HepG2 (cell line): ENCODE results near the gene LDB2. TPM values are rescaled to one million over a fixed set of nuclear protein-coding genes. Genes with fewer than 3 reads are reported as not detected.
A peak's percentile ranks its signal among the peaks of the same experiment; 100 is the strongest.

ENCODE experiments used
- BHLHE40 ChIP-seq: IDR thresholded peaks from 2 replicates; pipeline ENCODE4 v1.6.1; 2011; ENCODE audit warnings: low read length, improper control_type of control experiment
- CREB1 ChIP-seq, 2 experiments: fragments of 450-650 bp in 1 of 2; IDR thresholded peaks; 2 replicates each; pipeline ENCODE4 v1.6.1; 2016 to 2017; ENCODE audit warnings: control low read depth in 1 of 2, mild to moderate bottlenecking in 1 of 2, missing compliant biosample characterization in 1 of 2, missing genetic modification characterization in 1 of 2
- IKZF5 ChIP-seq: IDR thresholded peaks from 2 replicates; pipeline ENCODE4 v1.6.1; 2018; ENCODE audit warnings: missing genetic modification reagents, mild to moderate bottlenecking, missing compliant biosample characterization
- IRF2 ChIP-seq: IDR thresholded peaks from 2 replicates; pipeline ENCODE4 v1.6.1; 2018; ENCODE audit warnings: missing genetic modification reagents, missing compliant biosample characterization
- KDM4B ChIP-seq: sonication (generic); formaldehyde crosslinking; IDR thresholded peaks from 2 replicates; pipeline ENCODE4 v1.4.0; 2020; ENCODE audit warnings: missing genetic modification reagents
- MAX ChIP-seq: IDR thresholded peaks from 2 replicates; pipeline ENCODE4 v1.6.1; 2012; ENCODE audit warnings: inconsistent platforms
- MEF2D ChIP-seq: sonication (generic); formaldehyde crosslinking; IDR thresholded peaks from 2 replicates; pipeline ENCODE4 v1.5.1; 2020; ENCODE audit warnings: mild to moderate bottlenecking, missing genetic modification reagents
- MZF1 ChIP-seq: sonication (generic); formaldehyde crosslinking; IDR thresholded peaks from 2 replicates; pipeline ENCODE4 v1.8.1; 2023; ENCODE audit warnings: mild to moderate bottlenecking, missing genetic modification reagents, borderline replicate concordance
- NCOA2 ChIP-seq: sonication (generic); formaldehyde crosslinking; IDR thresholded peaks from 2 replicates; pipeline ENCODE4 v1.8.0; 2022; ENCODE audit warnings: inconsistent platforms
- NFE2 ChIP-seq: sonication (generic); formaldehyde crosslinking; IDR thresholded peaks from 2 replicates; pipeline ENCODE4 v1.4.0; 2020; ENCODE audit warnings: missing genetic modification reagents
- NONO ChIP-seq, 2 experiments: fragments of 450-650 bp in 1 of 2; sonication (generic) in 1 of 2; formaldehyde crosslinking in 1 of 2; IDR thresholded peaks in 1 of 2; conservative IDR thresholded peaks in 1 of 2; 2 replicates each; pipeline versions ENCODE4 v1.6.1 to v1.8.0; 2017 to 2022; ENCODE audit warnings: mild to moderate bottlenecking in 1 of 2, missing genetic modification reagents in 1 of 2, moderate library complexity in 1 of 2
- RFXANK ChIP-seq: IDR thresholded peaks from 2 replicates; pipeline ENCODE4 v1.6.1; 2016
- RFXAP ChIP-seq: sonication (generic); formaldehyde crosslinking; IDR thresholded peaks from 2 replicates; pipeline ENCODE4 v1.4.0; 2020; ENCODE audit warnings: missing genetic modification reagents, borderline replicate concordance
- SRF ChIP-seq: IDR thresholded peaks from 2 replicates; pipeline ENCODE4 v1.6.1; 2011; ENCODE audit warnings: mild to moderate bottlenecking, low read depth, low read length, moderate library complexity
- TEAD3 ChIP-seq: optimal IDR thresholded peaks from 2 replicates; pipeline ENCODE3; 2016; ENCODE audit warnings: borderline replicate concordance
- ZFP36 ChIP-seq: fragments of 150-350 bp; IDR thresholded peaks from 2 replicates; pipeline ENCODE4 v1.6.1; 2018; ENCODE audit warnings: borderline replicate concordance, low read length, low read depth; ENCODE audit not compliant: partially characterized antibody
- ZNF292 ChIP-seq: sonication (generic); formaldehyde crosslinking; IDR thresholded peaks from 2 replicates; pipeline ENCODE4 v1.8.1; 2022; ENCODE audit warnings: mild to moderate bottlenecking, low read depth, missing genetic modification reagents, borderline replicate concordance
- ZNF598 ChIP-seq: sonication (generic); formaldehyde crosslinking; IDR thresholded peaks from 2 replicates; pipeline ENCODE4 v1.5.1; 2020; ENCODE audit warnings: mild to moderate bottlenecking, missing genetic modification reagents, borderline replicate concordance
- polyA plus RNA-seq, 8 experiments: library from polyadenylated mRNA; depleted of rRNA in 3 of 8; stranded (reverse) in 7 of 8; unstranded in 1 of 8; fragments of >200 nt; fragmentation: Illumina TruSeq in 4 of 8; extraction: Trizol in 4 of 8; gene quantifications; 2 replicates each; pipeline versions ENCODE4 v1.2.1 to v1.2.3, GENCODE V29; 2011 to 2016; ENCODE audit warnings: low read depth in 4 of 8, missing spikeins in 1 of 8, mixed read lengths in 1 of 8; ENCODE audit not compliant: insufficient read depth in 1 of 8
- total RNA-seq, 5 experiments: library from RNA; depleted of rRNA; stranded (reverse); fragments of >200 nt; fragmentation: Illumina TruSeq; extraction: Trizol; gene quantifications; 2 replicates each; pipeline ENCODE4 v1.2.3, GENCODE V29; 2016; ENCODE audit warnings: low read depth in 1 of 5
- TF ChIP-seq, protein P1 (sequence below): sonication (generic); formaldehyde crosslinking; IDR thresholded peaks from 2 replicates; pipeline ENCODE4 v1.4.0; 2020; ENCODE audit warnings: missing genetic modification reagents
- TF ChIP-seq, protein P2 (sequence below): sonication (generic); formaldehyde crosslinking; IDR thresholded peaks from 2 replicates; pipeline ENCODE4 v1.4.0; 2020; ENCODE audit warnings: missing genetic modification reagents
- TF ChIP-seq, protein P3 (sequence below): sonication (generic); formaldehyde crosslinking; IDR thresholded peaks from 2 replicates; pipeline ENCODE4 v1.8.0; 2022; ENCODE audit warnings: missing genetic modification reagents, mild to moderate bottlenecking, moderate library complexity, borderline replicate concordance

LDB2 gene
- total and polyA plus RNA-seq, 2 of the 13 experiments (the other 11 are each of a cell fraction or from before 2014, with no cell fraction given) = not detected

- TF ChIP-seq, protein P1, sequence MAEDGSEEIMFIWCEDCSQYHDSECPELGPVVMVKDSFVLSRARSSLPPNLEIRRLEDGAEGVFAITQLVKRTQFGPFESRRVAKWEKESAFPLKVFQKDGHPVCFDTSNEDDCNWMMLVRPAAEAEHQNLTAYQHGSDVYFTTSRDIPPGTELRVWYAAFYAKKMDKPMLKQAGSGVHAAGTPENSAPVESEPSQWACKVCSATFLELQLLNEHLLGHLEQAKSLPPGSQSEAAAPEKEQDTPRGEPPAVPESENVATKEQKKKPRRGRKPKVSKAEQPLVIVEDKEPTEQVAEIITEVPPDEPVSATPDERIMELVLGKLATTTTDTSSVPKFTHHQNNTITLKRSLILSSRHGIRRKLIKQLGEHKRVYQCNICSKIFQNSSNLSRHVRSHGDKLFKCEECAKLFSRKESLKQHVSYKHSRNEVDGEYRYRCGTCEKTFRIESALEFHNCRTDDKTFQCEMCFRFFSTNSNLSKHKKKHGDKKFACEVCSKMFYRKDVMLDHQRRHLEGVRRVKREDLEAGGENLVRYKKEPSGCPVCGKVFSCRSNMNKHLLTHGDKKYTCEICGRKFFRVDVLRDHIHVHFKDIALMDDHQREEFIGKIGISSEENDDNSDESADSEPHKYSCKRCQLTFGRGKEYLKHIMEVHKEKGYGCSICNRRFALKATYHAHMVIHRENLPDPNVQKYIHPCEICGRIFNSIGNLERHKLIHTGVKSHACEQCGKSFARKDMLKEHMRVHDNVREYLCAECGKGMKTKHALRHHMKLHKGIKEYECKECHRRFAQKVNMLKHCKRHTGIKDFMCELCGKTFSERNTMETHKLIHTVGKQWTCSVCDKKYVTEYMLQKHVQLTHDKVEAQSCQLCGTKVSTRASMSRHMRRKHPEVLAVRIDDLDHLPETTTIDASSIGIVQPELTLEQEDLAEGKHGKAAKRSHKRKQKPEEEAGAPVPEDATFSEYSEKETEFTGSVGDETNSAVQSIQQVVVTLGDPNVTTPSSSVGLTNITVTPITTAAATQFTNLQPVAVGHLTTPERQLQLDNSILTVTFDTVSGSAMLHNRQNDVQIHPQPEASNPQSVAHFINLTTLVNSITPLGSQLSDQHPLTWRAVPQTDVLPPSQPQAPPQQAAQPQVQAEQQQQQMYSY (CRISPR knock-in tag) = no peak
- TF ChIP-seq NFE2 (CRISPR knock-in tag) (no peak), ZNF292 (CRISPR knock-in tag) (0 out of 2 replicates have a peak, but pooled peaks have one; percentile 34), ZNF598 (CRISPR knock-in tag) (no peak), RFXAP (CRISPR knock-in tag) (no peak), ZFP36 (no peak), MZF1 (CRISPR knock-in tag) (no peak), IKZF5 (CRISPR knock-in tag) (no peak), TEAD3 (CRISPR knock-in tag) (peak; percentile 28), IRF2 (no peak), MEF2D (no peak; the same call in 1 of the 2 replicates), RFXANK (no peak), BHLHE40 (no peak), NCOA2 (CRISPR knock-in tag) (peak; percentile 76), KDM4B (no peak), NONO (IDR thresholded peaks at IDR 0.05) (no peak), NONO (CRISPR knock-in tag; conservative IDR thresholded peaks at IDR 0.05) (peak; percentile 48; the same call in 1 of the 2 replicates), CREB1 (IDR thresholded peaks at IDR 0.05) (no peak), CREB1 (CRISPR knock-in tag; IDR thresholded peaks at IDR 0.05) (peak; percentile 46; the same call in 1 of the 2 replicates), MAX (peak; percentile 22; the same call in 1 of the 2 replicates), SRF (no peak)
- TF ChIP-seq, protein P2, sequence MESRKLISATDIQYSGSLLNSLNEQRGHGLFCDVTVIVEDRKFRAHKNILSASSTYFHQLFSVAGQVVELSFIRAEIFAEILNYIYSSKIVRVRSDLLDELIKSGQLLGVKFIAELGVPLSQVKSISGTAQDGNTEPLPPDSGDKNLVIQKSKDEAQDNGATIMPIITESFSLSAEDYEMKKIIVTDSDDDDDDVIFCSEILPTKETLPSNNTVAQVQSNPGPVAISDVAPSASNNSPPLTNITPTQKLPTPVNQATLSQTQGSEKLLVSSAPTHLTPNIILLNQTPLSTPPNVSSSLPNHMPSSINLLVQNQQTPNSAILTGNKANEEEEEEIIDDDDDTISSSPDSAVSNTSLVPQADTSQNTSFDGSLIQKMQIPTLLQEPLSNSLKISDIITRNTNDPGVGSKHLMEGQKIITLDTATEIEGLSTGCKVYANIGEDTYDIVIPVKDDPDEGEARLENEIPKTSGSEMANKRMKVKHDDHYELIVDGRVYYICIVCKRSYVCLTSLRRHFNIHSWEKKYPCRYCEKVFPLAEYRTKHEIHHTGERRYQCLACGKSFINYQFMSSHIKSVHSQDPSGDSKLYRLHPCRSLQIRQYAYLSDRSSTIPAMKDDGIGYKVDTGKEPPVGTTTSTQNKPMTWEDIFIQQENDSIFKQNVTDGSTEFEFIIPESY (CRISPR knock-in tag) = no peak
- TF ChIP-seq, protein P3, sequence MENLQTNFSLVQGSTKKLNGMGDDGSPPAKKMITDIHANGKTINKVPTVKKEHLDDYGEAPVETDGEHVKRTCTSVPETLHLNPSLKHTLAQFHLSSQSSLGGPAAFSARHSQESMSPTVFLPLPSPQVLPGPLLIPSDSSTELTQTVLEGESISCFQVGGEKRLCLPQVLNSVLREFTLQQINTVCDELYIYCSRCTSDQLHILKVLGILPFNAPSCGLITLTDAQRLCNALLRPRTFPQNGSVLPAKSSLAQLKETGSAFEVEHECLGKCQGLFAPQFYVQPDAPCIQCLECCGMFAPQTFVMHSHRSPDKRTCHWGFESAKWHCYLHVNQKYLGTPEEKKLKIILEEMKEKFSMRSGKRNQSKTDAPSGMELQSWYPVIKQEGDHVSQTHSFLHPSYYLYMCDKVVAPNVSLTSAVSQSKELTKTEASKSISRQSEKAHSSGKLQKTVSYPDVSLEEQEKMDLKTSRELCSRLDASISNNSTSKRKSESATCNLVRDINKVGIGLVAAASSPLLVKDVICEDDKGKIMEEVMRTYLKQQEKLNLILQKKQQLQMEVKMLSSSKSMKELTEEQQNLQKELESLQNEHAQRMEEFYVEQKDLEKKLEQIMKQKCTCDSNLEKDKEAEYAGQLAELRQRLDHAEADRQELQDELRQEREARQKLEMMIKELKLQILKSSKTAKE = no peak
Measured at GRCh38 chr4:16824278-16824806, 74.1 kb downstream of the LDB2 start (continued).
